Measurements from ENCODE around the gene MSN. TPM values are rescaled to one million over a fixed set of nuclear protein-coding genes. Genes with fewer than 3 reads are reported as not detected.

The MSN gene
- total RNA-seq, 1 experiment from 2014 or later = 361 TPM

GRCh38 chrX:65707151-65707550 is 39.7 kb downstream of the MSN start:
- H2AFZ ChIP-seq (ENCODE audit: low read length) = no peak overlapping the region
- H3K79me2 ChIP-seq (ENCODE audit: low read length) = peaks cover 80% of the 10 kb centered on the region
- no peaks in the 10 kb centered on the region for H3K36me3 ChIP-seq (ENCODE audit: insufficient read depth, low read length)
- H3K9me3 ChIP-seq (ENCODE audit: low read length) = no peaks in the 10 kb centered on the region
- H3K27ac ChIP-seq (ENCODE audit: low read length) = no peak overlapping the region
- DNase-seq = no peak
- H3K4me2 ChIP-seq (ENCODE audit: low read depth, low read length, poor library complexity, severe bottlenecking) = no peak overlapping the region
- no peak overlapping the region for H3K4me3 ChIP-seq (ENCODE audit: low read length)
- H3K9ac ChIP-seq (ENCODE audit: low read length) = no peak overlapping the region
- no peaks in the 10 kb centered on the region for H4K20me1 ChIP-seq (ENCODE audit: insufficient read depth, low read depth, low read length)
- no peaks in the 10 kb centered on the region for H3K27me3 ChIP-seq (ENCODE audit: low read length)
- no peaks in the 10 kb centered on the region for H3K9me2 ChIP-seq (replicated peaks; ENCODE audit: insufficient read depth, low read length)
- H3K4me1 ChIP-seq (ENCODE audit: low read length) = peaks cover 30% of the 10 kb centered on the region

DNA sequence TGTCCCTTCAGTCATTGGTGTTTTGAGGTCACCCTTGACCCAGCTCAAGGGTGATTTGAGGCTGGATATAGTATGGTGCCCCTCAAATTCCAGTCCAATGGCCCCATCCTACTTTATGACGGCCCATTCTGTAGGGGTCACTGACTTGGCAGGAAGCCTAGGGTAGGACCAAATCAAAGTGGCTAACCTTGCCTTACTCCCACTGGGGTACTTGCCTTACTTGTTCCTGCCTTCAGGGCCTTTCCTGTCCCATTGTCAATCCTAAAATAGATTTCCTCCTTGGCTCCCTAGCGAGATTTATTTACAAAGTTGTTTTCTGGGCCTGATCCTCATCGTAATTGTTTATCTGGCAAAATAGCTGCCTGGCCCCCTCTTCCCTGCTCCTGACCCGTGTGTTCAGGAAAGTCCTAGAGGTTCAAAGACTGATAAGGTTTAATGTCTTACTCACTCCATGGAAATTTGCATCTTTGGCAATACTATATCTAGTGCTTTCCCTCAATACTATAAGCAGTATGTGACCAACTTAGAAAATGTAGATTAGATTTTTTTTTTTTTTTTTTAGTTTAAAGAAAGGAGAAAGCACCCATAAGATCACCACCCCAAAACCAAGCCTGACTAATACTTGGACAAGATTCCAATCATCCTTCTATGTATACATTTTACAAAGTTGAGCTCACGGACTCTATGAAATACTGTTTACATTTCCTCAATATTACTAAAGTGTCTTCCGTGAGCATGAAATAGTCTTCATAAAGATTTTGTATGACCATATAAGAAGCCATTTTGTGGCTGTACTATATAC is 44.8 kb downstream of the MSN start:
- Histone ChIP-seq H3K27ac (ENCODE audit: low read length) (no peak overlapping the region), H3K9ac (ENCODE audit: low read length) (no peak overlapping the region), H4K20me1 (ENCODE audit: insufficient read depth, low read depth, low read length) (0 out of 2 replicates have a peak, but pooled peaks cover 6% of the 10 kb centered on the region), H2AFZ (ENCODE audit: low read length) (no peak overlapping the region), H3K4me3 (ENCODE audit: low read length) (no peak overlapping the region), H3K27me3 (ENCODE audit: low read length) (no peaks in the 10 kb centered on the region), H3K79me2 (ENCODE audit: low read length) (peaks cover 84% of the 10 kb centered on the region), H3K4me2 (ENCODE audit: low read depth, low read length, poor library complexity, severe bottlenecking) (no peak overlapping the region), H3K36me3 (ENCODE audit: insufficient read depth, low read length) (peaks cover 2% of the 10 kb centered on the region; the same call in 1 of the 2 replicates), H3K9me3 (ENCODE audit: low read length) (no peaks in the 10 kb centered on the region), H3K9me2 (replicated peaks; ENCODE audit: insufficient read depth, low read length) (no peaks in the 10 kb centered on the region), H3K4me1 (ENCODE audit: low read length) (peaks cover 27% of the 10 kb centered on the region)
- DNase-seq = no peak

GRCh38 chrX:65718538-65718937 is 51.1 kb downstream of the MSN start:
- Histone ChIP-seq H3K27me3 (ENCODE audit: low read length) (no peaks in the 10 kb centered on the region), H3K9ac (ENCODE audit: low read length) (no peak overlapping the region), H4K20me1 (ENCODE audit: insufficient read depth, low read depth, low read length) (no peaks in the 10 kb centered on the region), H3K4me3 (ENCODE audit: low read length) (no peak overlapping the region), H3K27ac (ENCODE audit: low read length) (no peak overlapping the region), H3K79me2 (ENCODE audit: low read length) (peaks cover 88% of the 10 kb centered on the region), H3K9me2 (replicated peaks; ENCODE audit: insufficient read depth, low read length) (no peaks in the 10 kb centered on the region), H3K9me3 (ENCODE audit: low read length) (no peaks in the 10 kb centered on the region), H3K36me3 (ENCODE audit: insufficient read depth, low read length) (no peaks in the 10 kb centered on the region), H2AFZ (ENCODE audit: low read length) (no peak overlapping the region), H3K4me1 (ENCODE audit: low read length) (peaks cover 12% of the 10 kb centered on the region), H3K4me2 (ENCODE audit: low read depth, low read length, poor library complexity, severe bottlenecking) (no peak overlapping the region)
- no peak for DNase-seq

DNA sequence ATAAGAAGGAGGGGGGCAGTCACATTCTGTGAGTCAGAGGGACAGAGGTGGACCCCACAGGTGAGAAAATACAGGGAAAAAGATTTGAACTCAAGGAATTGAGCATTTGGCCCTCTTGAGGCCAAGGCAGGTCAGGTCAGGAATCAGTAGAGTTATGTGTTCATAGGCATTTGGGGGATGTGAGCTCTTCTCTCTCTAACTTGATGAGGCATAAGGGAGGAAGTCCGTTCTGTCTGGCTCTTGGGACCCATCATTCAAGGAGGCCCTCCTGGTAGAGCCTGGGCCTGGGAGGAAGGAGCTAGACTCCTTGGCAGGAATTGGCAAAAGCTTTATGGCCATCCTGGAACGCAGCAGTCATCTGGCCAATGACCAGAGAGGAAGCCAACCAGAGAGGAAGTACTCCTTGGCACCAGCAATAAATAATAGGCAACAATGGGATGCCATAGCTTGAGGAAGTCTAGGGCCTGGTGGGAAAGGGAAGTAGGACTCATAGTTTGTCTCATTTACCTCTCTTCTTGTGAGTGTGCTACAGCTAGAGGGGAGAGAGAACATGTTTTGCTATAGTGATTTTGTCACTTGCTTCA is 53.0 kb downstream of the MSN start:
- H3K9ac ChIP-seq (ENCODE audit: low read length) = no peak overlapping the region
- no peaks in the 10 kb centered on the region for H4K20me1 ChIP-seq (ENCODE audit: insufficient read depth, low read depth, low read length)
- H3K4me3 ChIP-seq (ENCODE audit: low read length) = no peak overlapping the region
- no peak for DNase-seq
- H2AFZ ChIP-seq (ENCODE audit: low read length) = no peak overlapping the region
- H3K9me3 ChIP-seq (ENCODE audit: low read length) = no peaks in the 10 kb centered on the region
- H3K36me3 ChIP-seq (ENCODE audit: insufficient read depth, low read length) = no peaks in the 10 kb centered on the region
- no peak overlapping the region for H3K27ac ChIP-seq (ENCODE audit: low read length)
- no peak overlapping the region for H3K4me2 ChIP-seq (ENCODE audit: low read depth, low read length, poor library complexity, severe bottlenecking)
- no peaks in the 10 kb centered on the region for H3K9me2 ChIP-seq (replicated peaks; ENCODE audit: insufficient read depth, low read length)
- peaks cover 80% of the 10 kb centered on the region for H3K79me2 ChIP-seq (ENCODE audit: low read length)
- no peaks in the 10 kb centered on the region for H3K27me3 ChIP-seq (ENCODE audit: low read length)
- H3K4me1 ChIP-seq (ENCODE audit: low read length) = no peaks in the 10 kb centered on the region

GRCh38 chrX:65723706-65724105 is 56.3 kb downstream of the MSN start:
- H3K79me2 ChIP-seq (ENCODE audit: low read length) = peaks cover 65% of the 10 kb centered on the region
- no peaks in the 10 kb centered on the region for H3K9me3 ChIP-seq (ENCODE audit: low read length)
- H3K4me3 ChIP-seq (ENCODE audit: low read length) = no peak overlapping the region
- no peak overlapping the region for H3K9ac ChIP-seq (ENCODE audit: low read length)
- no peak overlapping the region for H3K4me2 ChIP-seq (ENCODE audit: low read depth, low read length, poor library complexity, severe bottlenecking)
- no peaks in the 10 kb centered on the region for H3K4me1 ChIP-seq (ENCODE audit: low read length)
- no peak overlapping the region for H2AFZ ChIP-seq (ENCODE audit: low read length)
- no peaks in the 10 kb centered on the region for H3K9me2 ChIP-seq (replicated peaks; ENCODE audit: insufficient read depth, low read length)
- H3K36me3 ChIP-seq (ENCODE audit: insufficient read depth, low read length) = peaks cover 3% of the 10 kb centered on the region; the same call in 1 of the 2 replicates
- H3K27me3 ChIP-seq (ENCODE audit: low read length) = no peaks in the 10 kb centered on the region
- no peaks in the 10 kb centered on the region for H4K20me1 ChIP-seq (ENCODE audit: insufficient read depth, low read depth, low read length)
- no peak for DNase-seq
- no peak overlapping the region for H3K27ac ChIP-seq (ENCODE audit: low read length)

- Histone ChIP-seq H2AFZ (ENCODE audit: low read length) (no peak overlapping the region), H3K9me2 (replicated peaks; ENCODE audit: insufficient read depth, low read length) (no peaks in the 10 kb centered on the region), H3K9me3 (ENCODE audit: low read length) (no peaks in the 10 kb centered on the region), H3K4me3 (ENCODE audit: low read length) (no peak overlapping the region), H3K27me3 (ENCODE audit: low read length) (no peaks in the 10 kb centered on the region), H3K36me3 (ENCODE audit: insufficient read depth, low read length) (peaks cover 8% of the 10 kb centered on the region; the same call in 1 of the 2 replicates), H3K9ac (ENCODE audit: low read length) (no peak overlapping the region), H3K27ac (ENCODE audit: low read length) (no peak overlapping the region), H3K4me1 (ENCODE audit: low read length) (no peaks in the 10 kb centered on the region), H3K4me2 (ENCODE audit: low read depth, low read length, poor library complexity, severe bottlenecking) (no peak overlapping the region), H4K20me1 (ENCODE audit: insufficient read depth, low read depth, low read length) (no peaks in the 10 kb centered on the region), H3K79me2 (ENCODE audit: low read length) (peaks cover 39% of the 10 kb centered on the region)
- DNase-seq = no peak
Measured at GRCh38 chrX:65726715-65727114, 59.3 kb downstream of the MSN start.

GRCh38 chrX:65731684-65732289 is 64.3 kb downstream of the MSN start:
- no peak overlapping the region for H3K27ac ChIP-seq (ENCODE audit: low read length)
- no peaks in the 10 kb centered on the region for H3K27me3 ChIP-seq (ENCODE audit: low read length)
- H3K4me2 ChIP-seq (ENCODE audit: low read depth, low read length, poor library complexity, severe bottlenecking) = no peak overlapping the region
- no peaks in the 10 kb centered on the region for H3K9me2 ChIP-seq (replicated peaks; ENCODE audit: insufficient read depth, low read length)
- no peak for DNase-seq
- H4K20me1 ChIP-seq (ENCODE audit: insufficient read depth, low read depth, low read length) = no peaks in the 10 kb centered on the region
- no peaks in the 10 kb centered on the region for H3K9me3 ChIP-seq (ENCODE audit: low read length)
- no peak overlapping the region for H3K9ac ChIP-seq (ENCODE audit: low read length)
- no peak overlapping the region for H3K4me3 ChIP-seq (ENCODE audit: low read length)
- H3K4me1 ChIP-seq (ENCODE audit: low read length) = no peaks in the 10 kb centered on the region
- H2AFZ ChIP-seq (ENCODE audit: low read length) = no peak overlapping the region
- H3K79me2 ChIP-seq (ENCODE audit: low read length) = peaks cover 3% of the 10 kb centered on the region; the same call in 1 of the 2 replicates
- peaks cover 22% of the 10 kb centered on the region; the same call in 1 of the 2 replicates for H3K36me3 ChIP-seq (ENCODE audit: insufficient read depth, low read length)

- Histone ChIP-seq H3K4me1 (ENCODE audit: low read length) (no peaks in the 10 kb centered on the region), H3K79me2 (ENCODE audit: low read length) (no peaks in the 10 kb centered on the region), H3K9me3 (ENCODE audit: low read length) (no peaks in the 10 kb centered on the region), H3K36me3 (ENCODE audit: insufficient read depth, low read length) (peaks cover 22% of the 10 kb centered on the region), H3K27ac (ENCODE audit: low read length) (no peak overlapping the region), H3K4me3 (ENCODE audit: low read length) (no peak overlapping the region), H3K9me2 (replicated peaks; ENCODE audit: insufficient read depth, low read length) (no peaks in the 10 kb centered on the region), H4K20me1 (ENCODE audit: insufficient read depth, low read depth, low read length) (no peaks in the 10 kb centered on the region), H3K9ac (ENCODE audit: low read length) (no peak overlapping the region), H2AFZ (ENCODE audit: low read length) (no peak overlapping the region), H3K4me2 (ENCODE audit: low read depth, low read length, poor library complexity, severe bottlenecking) (no peak overlapping the region), H3K27me3 (ENCODE audit: low read length) (no peaks in the 10 kb centered on the region)
- DNase-seq = no peak
Measured at GRCh38 chrX:65740909-65741308, 73.5 kb downstream of the MSN start.
